Astrocyte of the spinal cord (primary cell): Measurements from ENCODE around the gene CERS1.

ENCODE experiments used
- DNase-seq: peaks from one replicate; pipeline ENCODE4 v3.0.0; 2011; ENCODE audit warnings: low read depth, low spot score
- H3K4me3 ChIP-seq: 2 replicates; pipeline ENCODE4 v1.5.1; 2011; ENCODE audit warnings: low read depth, mild to moderate bottlenecking, low read length, moderate library complexity
- in situ Hi-C: cut with HindIII; loops from 2 replicates; pipeline ENCODE4 v1.10.0; 2017; ENCODE audit warnings: low sequenced_read_pairs
- TF ChIP-seq, protein P1 (sequence below): IDR thresholded peaks from 2 replicates; pipeline ENCODE4 v1.5.1; 2012; ENCODE audit warnings: low read depth, mild to moderate bottlenecking, low read length, inconsistent platforms

The CERS1 gene

DNA sequence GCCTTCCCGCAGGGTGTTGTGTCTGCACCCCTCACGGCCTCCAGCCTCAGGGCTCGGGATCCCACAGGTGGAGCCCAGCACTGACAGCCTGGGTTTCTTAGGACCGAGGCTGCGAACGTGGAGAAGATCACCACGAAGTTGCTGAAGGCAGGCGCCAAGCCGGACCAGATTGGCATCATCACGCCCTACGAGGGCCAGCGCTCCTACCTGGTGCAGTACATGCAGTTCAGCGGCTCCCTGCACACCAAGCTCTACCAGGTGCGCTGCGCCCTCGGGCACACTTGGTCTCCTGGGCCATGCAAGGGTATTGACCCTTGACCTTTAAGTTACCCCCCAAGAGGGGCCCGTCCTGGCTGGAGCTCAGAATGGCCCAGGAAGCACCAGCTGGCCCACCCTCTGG lies 35.2 kb downstream of the CERS1 start:
- in situ Hi-C loops = no loop called here

DNA sequence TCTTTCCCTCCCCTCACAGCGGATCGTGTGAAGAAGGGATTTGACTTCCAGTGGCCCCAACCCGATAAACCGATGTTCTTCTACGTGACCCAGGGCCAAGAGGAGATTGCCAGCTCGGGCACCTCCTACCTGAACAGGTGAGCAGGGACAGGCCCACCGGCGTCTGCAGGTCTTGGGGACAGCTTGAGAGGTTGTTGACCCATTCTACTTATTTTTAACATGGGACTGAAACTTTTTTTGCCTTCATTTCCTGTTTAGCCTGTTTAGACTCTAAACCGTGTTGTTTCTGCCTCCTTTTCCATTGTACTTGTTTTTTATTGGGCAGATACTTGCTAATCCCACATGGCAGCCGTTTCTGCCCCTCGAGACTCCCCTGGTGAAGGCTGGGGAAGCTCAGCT lies 35.7 kb downstream of the CERS1 start:
- no peak for DNase-seq
- no peak overlapping the region for H3K4me3 ChIP-seq
- in situ Hi-C loops = no loop called here
- TF ChIP-seq, protein P1, sequence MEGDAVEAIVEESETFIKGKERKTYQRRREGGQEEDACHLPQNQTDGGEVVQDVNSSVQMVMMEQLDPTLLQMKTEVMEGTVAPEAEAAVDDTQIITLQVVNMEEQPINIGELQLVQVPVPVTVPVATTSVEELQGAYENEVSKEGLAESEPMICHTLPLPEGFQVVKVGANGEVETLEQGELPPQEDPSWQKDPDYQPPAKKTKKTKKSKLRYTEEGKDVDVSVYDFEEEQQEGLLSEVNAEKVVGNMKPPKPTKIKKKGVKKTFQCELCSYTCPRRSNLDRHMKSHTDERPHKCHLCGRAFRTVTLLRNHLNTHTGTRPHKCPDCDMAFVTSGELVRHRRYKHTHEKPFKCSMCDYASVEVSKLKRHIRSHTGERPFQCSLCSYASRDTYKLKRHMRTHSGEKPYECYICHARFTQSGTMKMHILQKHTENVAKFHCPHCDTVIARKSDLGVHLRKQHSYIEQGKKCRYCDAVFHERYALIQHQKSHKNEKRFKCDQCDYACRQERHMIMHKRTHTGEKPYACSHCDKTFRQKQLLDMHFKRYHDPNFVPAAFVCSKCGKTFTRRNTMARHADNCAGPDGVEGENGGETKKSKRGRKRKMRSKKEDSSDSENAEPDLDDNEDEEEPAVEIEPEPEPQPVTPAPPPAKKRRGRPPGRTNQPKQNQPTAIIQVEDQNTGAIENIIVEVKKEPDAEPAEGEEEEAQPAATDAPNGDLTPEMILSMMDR = no peak

More for the DNA sequence above, 35.2 kb downstream of the CERS1 start:
- no peak overlapping the region for H3K4me3 ChIP-seq
- TF ChIP-seq, protein P1 = no peak
- DNase-seq = no peak

DNA sequence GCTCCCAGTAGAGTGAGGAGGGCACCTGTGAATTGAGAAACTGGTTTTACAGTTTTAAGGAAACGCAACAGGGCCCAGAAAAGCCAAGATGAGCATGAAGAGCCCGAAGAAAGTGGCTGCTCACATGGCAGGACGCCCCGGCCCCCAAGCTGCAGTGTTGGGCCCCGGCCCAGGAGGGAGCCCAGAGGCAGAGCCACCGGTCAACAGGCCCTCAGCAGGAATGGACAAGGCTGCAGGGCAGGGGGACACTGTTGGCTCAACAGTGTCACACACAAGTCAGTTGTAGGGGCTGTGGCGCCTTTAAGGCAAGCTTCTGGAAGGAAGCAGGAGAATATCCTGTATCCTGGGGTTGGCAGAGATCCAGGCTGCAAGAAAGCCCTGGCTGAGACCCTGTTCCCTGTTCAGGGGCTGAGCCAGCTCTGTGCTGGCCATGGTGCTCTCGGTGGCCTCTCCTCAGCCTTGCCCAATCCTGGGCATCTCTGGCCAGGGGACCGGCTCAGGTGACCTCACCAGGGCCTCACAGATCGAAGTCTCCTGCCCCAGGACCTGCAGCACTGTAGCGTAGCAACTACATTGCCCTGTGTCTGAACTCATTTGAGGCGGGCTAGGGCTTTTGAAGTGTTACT lies 36.2 kb downstream of the CERS1 start:
- H3K4me3 ChIP-seq = no peak overlapping the region
- TF ChIP-seq, protein P1 = no peak
- in situ Hi-C loops = no loop called here

GRCh38 chr19:18858906-18859646 lies 36.9 kb downstream of the CERS1 start:
- no peak for DNase-seq
- in situ Hi-C loops = no loop called here
- no peak overlapping the region for H3K4me3 ChIP-seq
- TF ChIP-seq, protein P1 = no peak

More for the DNA sequence above, 36.2 kb downstream of the CERS1 start:
- DNase-seq = no peak

GRCh38 chr19:18857223-18857622 lies 38.7 kb downstream of the CERS1 start:
- in situ Hi-C loops = no loop called here
- no peak overlapping the region for H3K4me3 ChIP-seq
- DNase-seq = no peak
- TF ChIP-seq, protein P1 = no peak

GRCh38 chr19:18856385-18857126 lies 39.4 kb downstream of the CERS1 start:
- TF ChIP-seq, protein P1 = peak; percentile 44
- in situ Hi-C loops = no loop called here
- no peak overlapping the region for H3K4me3 ChIP-seq
- DNase-seq = no peak
